GM18870 (cell line): Measurements from ENCODE around the gene TBP.

ENCODE experiments used
- ATAC-seq: cut with Tn5 transposase; IDR thresholded peaks from one replicate; pipeline ENCODE4 v1.9.1; 2021; ENCODE audit warnings: moderate library complexity; ENCODE audit not compliant: unreplicated experiment

The TBP gene

GRCh38 chr6:170533792-170534191 lies 20.4 kb upstream of the TBP start:
- no peak for ATAC-seq

- no peak for ATAC-seq
Measured at GRCh38 chr6:170535004-170535403, 19.2 kb upstream of the TBP start.

- no peak for ATAC-seq
Measured at GRCh38 chr6:170536671-170537070, 17.5 kb upstream of the TBP start.

GRCh38 chr6:170537329-170537728 lies 16.8 kb upstream of the TBP start:
- no peak for ATAC-seq

- no peak for ATAC-seq
Measured at GRCh38 chr6:170542031-170542719, 12.0 kb upstream of the TBP start.

- ATAC-seq = no peak
Measured at GRCh38 chr6:170545405-170545804, 8.8 kb upstream of the TBP start.

GRCh38 chr6:170552765-170553533 lies 1.2 kb upstream of the TBP start, which contains the start of gene PSMB1:
Gene PSMB1, minus strand, starts transcription at chr6:170553307. Its CDS starts 65 bp downstream, at chr6:170553242.
- peak; percentile 34 for ATAC-seq

- ATAC-seq = peak; percentile 27
Measured at GRCh38 chr6:170553534-170554012, 596 bp upstream of the TBP start.

GRCh38 chr6:170554796-170555137 lies 598 bp downstream of the TBP start:
- ATAC-seq = no peak

- ATAC-seq = no peak
Measured at GRCh38 chr6:170555305-170555704, 1.1 kb downstream of the TBP start.

- ATAC-seq = no peak
Measured at GRCh38 chr6:170561555-170561954, 7.4 kb downstream of the TBP start.

- ATAC-seq = no peak
Measured at GRCh38 chr6:170564936-170565530, 10.9 kb downstream of the TBP start.

- no peak for ATAC-seq
Measured at GRCh38 chr6:170572704-170573466, 18.7 kb downstream of the TBP start.

GRCh38 chr6:170575250-170575649 lies 21.1 kb downstream of the TBP start:
- no peak for ATAC-seq

GRCh38 chr6:170578909-170579308 lies 24.7 kb downstream of the TBP start:
- no peak for ATAC-seq

GRCh38 chr6:170583756-170584180 lies 29.6 kb downstream of the TBP start:
- no peak for ATAC-seq

- ATAC-seq = peak; percentile 94
Measured at GRCh38 chr6:170584181-170584953, 30.2 kb downstream of the TBP start, which contains the start of gene PDCD2. Gene PDCD2, minus strand, starts transcription at chr6:170584637. Its CDS starts 56 bp downstream, at chr6:170584581.

GRCh38 chr6:170584954-170585498 lies 30.9 kb downstream of the TBP start:
- peak; percentile 38 for ATAC-seq

GRCh38 chr6:170590725-170591124 lies 36.6 kb downstream of the TBP start:
- no peak for ATAC-seq

GRCh38 chr6:170596426-170596825 lies 42.3 kb downstream of the TBP start:
- no peak for ATAC-seq
